HG02610 (cell line): ENCODE results near the gene MAGI1.
"Not testable (repeated sequence)": the region's sequence is repeated elsewhere in the genome, so short reads cannot be mapped to it uniquely, and the experiment has no call there.

ENCODE experiments used
- ATAC-seq: cut with Tn5 transposase; IDR thresholded peaks from one replicate; pipeline ENCODE4 v1.9.1; 2021; ENCODE audit warnings: mild to moderate bottlenecking, moderate library complexity; ENCODE audit not compliant: unreplicated experiment

Gene MAGI1

GRCh38 chr3:65886391-65886790 is 152.3 kb downstream of the MAGI1 start:
- no peak for ATAC-seq

GRCh38 chr3:65884071-65884470 is 154.6 kb downstream of the MAGI1 start:
- ATAC-seq = no peak

GRCh38 chr3:65883613-65884012 is 155.1 kb downstream of the MAGI1 start:
- ATAC-seq = no peak

DNA sequence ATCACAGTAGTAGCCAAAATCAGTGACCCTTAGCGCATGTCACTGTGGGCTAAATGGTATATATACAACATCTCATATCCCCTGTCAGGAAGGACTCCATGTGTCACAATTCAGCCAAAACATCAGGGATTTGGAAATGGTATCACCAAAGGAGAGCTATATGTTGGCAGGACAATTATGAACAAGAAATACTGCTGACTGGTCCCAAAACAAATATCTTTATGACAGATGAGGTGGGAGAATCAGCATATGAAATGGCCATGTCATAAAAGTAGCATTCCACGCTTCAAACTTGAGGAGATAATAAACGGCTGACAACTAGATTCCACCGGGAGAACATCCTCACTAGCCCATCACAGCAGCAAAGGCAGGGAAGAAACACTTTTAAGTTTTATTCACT is 158.4 kb downstream of the MAGI1 start:
- ATAC-seq = no peak

DNA sequence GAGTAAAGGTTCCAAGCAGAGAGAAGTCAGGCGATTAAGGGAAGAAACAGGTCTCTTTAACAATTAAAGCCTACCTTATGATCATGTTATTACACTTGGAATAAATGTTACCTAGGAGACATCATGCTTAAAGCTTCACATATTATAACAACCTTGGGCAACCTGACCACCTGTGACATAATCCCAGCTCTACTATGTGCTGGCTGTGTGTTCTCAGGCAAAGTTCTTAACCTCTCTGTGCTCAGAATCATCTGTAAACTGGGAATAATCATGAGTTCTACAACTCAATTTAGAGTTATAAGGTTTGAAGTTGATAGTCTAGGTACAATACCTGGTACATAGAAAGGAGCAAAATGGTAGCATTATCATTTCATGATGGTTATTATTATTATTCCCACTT is 159.3 kb downstream of the MAGI1 start:
- no peak for ATAC-seq

- no peak for ATAC-seq
These were observed 159.9 kb downstream of the MAGI1 start for GRCh38 chr3:65878831-65879230.

- ATAC-seq = no peak
These were observed 161.6 kb downstream of the MAGI1 start for GRCh38 chr3:65877160-65877559.

DNA sequence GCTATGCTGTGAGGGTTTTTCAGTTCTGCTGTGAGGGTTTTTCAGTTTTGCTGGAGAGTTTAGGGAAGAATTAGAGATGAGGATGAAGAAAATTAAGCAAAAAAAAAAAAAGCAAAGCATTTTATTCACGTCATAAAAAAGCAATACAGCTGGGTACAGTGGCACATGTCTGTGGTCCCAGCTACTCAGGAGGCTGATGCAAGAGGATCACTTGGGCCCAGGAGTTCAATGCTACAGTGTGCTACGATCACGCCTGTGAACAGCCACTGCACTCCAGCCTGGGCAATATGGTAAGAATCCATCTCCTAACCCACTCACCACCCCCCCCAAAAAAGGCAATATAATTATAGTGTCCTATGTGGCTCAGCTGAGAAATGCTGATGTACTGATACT is 162.7 kb downstream of the MAGI1 start:
- no peak for ATAC-seq

DNA sequence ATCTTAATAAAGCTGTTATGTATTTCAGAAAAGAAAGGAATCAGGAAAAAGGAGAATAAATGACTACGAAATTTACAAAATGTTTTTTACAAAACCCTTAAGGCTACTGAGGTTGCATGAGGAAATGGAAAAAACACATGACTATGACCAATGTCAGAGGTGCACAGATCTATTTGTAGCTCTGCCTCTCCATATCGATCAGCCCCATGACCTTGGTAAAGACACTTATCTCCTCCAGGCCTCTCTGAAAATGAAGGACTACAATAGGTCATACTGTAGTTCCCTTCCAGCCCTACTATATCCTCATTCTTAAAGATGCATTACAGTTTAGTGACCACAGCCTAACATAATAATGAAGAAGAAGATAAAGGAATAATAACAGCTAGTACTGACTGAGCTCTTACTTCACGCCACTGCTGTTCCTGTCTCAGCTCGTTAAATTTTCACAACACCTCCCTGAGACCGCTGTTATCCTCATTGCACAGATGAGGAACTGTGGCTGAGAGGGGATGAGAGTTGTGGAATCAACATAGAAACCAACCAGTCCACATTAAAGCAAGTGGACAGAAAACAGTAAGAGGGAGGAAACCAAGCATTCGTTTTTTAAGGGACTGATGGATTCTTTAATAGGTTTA is 163.2 kb downstream of the MAGI1 start:
- ATAC-seq = no peak

GRCh38 chr3:65873869-65874268 is 164.8 kb downstream of the MAGI1 start:
- ATAC-seq = no peak

GRCh38 chr3:65873028-65873427 is 165.7 kb downstream of the MAGI1 start:
- ATAC-seq = no peak

DNA sequence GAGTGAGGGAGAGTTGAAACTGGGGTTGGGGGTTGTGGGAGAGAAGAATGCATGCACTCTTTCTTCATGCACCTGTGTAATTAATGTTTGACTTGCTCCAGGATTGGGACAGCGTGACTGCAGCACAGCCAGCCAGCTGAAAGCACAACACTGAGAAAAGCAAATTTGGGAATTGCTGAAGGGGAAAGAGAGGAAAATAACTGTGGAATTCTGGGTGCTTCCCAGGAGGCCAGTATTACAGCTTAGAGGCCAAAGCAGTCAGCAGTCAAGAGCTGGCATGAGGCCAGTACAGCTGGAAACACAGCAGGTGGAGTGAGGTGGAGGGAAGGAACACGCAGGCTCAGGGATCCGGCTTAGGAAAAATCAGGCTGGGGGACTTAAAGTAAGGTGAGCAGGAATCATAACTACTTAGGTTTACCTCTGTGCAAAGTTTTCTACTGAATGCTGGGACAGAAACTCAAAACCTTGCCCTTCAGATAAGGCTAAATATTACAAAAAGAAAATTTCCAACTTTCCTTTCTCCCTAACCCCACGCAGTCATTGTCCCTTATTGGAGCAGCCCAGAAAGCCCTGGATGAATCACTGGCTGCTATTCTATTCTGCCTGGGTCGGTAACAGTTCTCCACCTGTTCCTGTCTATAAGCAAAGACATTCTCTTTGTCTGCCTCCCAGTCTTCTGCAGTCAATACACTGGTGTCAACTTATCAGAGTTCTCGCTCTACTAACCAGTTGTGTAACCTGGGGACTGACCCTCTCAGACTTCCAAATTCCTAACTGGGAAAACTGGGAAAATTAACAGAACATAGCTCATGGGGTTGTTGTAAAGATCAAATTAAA is 167.2 kb downstream of the MAGI1 start:
- no peak for ATAC-seq

- no peak for ATAC-seq
These were observed 168.9 kb downstream of the MAGI1 start for GRCh38 chr3:65869798-65870197.

DNA sequence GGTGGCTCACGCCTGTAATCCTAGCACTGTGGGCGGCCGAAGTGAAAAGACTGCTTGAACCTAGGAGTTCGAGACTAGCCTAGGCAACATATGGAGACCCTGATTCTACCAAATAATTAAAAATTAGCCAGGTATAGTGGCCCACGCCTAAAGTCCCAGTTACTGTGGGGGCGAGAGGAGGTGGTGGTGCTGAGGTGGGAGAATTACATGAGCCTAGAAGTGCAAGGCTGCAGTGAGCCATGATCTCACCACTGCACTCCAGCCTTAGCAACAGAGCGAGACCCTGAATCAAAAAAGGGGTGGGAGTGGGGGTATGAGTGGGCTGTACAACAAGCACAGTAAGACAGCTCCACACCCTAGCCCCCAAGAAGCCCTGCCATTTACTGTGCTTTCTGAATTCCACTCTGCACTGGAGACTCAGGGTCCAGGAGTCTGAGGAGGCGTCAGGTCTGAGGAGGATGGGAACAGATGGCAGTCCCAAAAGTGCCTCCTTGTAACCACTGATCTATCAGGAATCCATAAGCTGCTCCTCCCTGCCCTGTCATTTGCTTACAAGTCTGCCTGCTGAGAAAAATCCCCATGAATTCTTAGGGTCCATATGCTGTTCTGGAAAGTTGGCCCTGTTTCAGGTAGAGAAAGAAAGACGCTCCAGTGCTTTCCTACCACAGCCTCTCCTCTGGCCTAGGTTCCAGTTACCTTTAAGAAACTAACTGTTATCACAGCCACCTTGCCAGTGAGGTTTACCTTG is 171.1 kb downstream of the MAGI1 start:
- ATAC-seq = no peak

DNA sequence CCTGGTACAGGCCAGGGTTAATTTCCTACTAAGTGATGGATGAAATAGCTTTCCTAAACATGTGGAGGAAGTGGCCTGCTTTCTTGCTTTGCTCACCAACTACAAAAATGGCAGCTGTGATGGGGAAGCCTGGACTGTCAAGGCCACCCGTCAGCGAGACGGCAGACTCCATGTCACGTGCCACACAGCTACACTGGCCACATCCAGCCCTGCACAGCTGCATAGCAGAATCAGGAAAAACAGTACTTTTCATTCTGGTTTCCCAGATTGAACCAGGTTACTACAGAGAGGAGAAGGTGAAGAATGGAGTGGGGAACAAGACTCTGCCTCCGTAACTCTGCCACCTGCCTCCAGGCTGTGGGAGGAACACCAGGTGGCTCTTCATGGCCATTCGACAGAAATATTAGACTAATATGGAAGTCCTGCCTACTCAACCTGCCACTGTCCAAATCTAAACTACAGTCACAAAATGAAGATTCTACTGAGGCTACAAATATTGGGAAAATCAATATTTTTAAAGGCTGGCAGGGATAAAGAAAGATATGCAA is 174.3 kb downstream of the MAGI1 start:
- no peak for ATAC-seq

- ATAC-seq = no peak
These were observed 177.0 kb downstream of the MAGI1 start for GRCh38 chr3:65861718-65862117.

- not testable (repeated sequence) for ATAC-seq
These were observed 179.1 kb downstream of the MAGI1 start for GRCh38 chr3:65859612-65860011.

DNA sequence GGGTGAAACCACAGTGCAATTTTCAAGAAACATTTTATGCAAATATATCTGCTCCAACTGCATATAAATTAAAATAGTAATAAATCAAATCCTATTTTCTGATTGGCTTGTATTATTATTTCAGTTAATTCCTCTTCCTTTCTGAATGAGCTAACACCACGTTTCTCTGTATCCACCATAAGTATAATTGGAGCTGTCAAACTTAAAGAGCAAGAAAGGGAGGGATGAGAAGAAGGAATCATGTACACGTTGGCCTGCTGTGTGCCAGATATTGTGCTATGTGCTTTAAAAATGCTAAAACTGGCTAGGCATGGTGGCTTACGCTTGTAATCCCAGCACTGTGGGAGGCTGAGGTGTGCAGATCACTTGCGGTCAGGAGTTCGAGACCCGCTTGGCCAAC is 180.0 kb downstream of the MAGI1 start:
- ATAC-seq = no peak

DNA sequence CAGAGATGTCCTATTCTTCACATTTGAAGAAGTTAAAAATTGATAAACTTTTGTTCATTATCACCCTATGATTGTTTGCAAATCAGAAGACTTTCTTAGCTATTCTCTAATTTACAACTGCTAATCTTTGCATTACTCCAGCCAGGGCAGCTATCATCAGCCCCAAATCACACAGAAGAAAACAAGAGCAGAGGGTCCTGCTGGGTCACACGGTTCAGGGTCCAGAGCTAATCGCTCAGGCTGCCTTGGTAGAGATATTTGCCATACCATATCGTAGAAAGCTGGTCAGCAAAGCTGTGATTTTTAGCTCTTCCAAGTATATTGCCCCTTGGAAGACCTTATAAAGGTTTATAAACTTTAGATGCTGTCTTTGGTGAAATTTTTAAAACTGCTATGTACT is 181.4 kb downstream of the MAGI1 start:
- ATAC-seq = no peak

- ATAC-seq = no peak
These were observed 181.8 kb downstream of the MAGI1 start for GRCh38 chr3:65856907-65857306.

- no peak for ATAC-seq
These were observed 183.2 kb downstream of the MAGI1 start for GRCh38 chr3:65855370-65856100.
